Upper lobe of left lung (tissue), 4 donors: ENCODE measurements around the gene LYZL2.
"Not testable (repeated sequence)": the region's sequence is repeated elsewhere in the genome, so short reads cannot be mapped to it uniquely, and the experiment has no call there.

Experiments used
- POLR2A ChIP-seq, 4 donors: fragments of 450-650 bp; IDR thresholded peaks; one replicate each; pipeline ENCODE4 v1.5.1; 2016 to 2017; ENCODE audit warnings: antibody characterized with exemption in 4 of 4, mild to moderate bottlenecking in 2 of 4
- POLR2AphosphoS5 ChIP-seq, 2 donors: sonication (generic); formaldehyde crosslinking; IDR thresholded peaks; one replicate each; pipeline ENCODE4 v1.5.1; 2017; ENCODE audit warnings: antibody characterized with exemption in 2 of 2

GRCh38 chr10:30677616-30678015 is 48.1 kb upstream of the LYZL2 start:
- TF ChIP-seq POLR2AphosphoS5, POLR2A (IDR thresholded peaks at IDR 0.05): not testable (repeated sequence)
